ENCODE data around the gene SLC44A1.
A peak's percentile ranks its signal among the peaks of the same experiment; 100 is the strongest.

The SLC44A1 gene

GRCh38 chr9:105244003-105244733 is at the start of gene SLC44A1:
Gene SLC44A1, plus strand, starts transcription at chr9:105244651. Its CDS starts 218 bp downstream, at chr9:105244869.
- DNase-seq: peak; percentile 93 to 95

- DNase-seq: no peak
Measured at GRCh38 chr9:105195259-105195658, 49.2 kb upstream of the SLC44A1 start.

GRCh38 chr9:105198023-105198422 is 46.4 kb upstream of the SLC44A1 start:
- DNase-seq: no peak

GRCh38 chr9:105198865-105199264 is 45.6 kb upstream of the SLC44A1 start:
- DNase-seq: no peak

GRCh38 chr9:105204416-105204815 is 40.0 kb upstream of the SLC44A1 start:
- DNase-seq: no peak

- no peak for DNase-seq
Measured at GRCh38 chr9:105205787-105206495, 38.5 kb upstream of the SLC44A1 start.

GRCh38 chr9:105206496-105206820 is 38.0 kb upstream of the SLC44A1 start:
- no peak for DNase-seq

- DNase-seq: no peak
Measured at GRCh38 chr9:105206821-105207699, 37.4 kb upstream of the SLC44A1 start.

- DNase-seq: no peak
Measured at GRCh38 chr9:105216440-105217178, 27.8 kb upstream of the SLC44A1 start.

- no peak for DNase-seq
Measured at GRCh38 chr9:105218673-105219072, 25.8 kb upstream of the SLC44A1 start.

GRCh38 chr9:105219291-105219805 is 25.1 kb upstream of the SLC44A1 start:
- no peak for DNase-seq

- no peak for DNase-seq
Measured at GRCh38 chr9:105220451-105220850, 24.0 kb upstream of the SLC44A1 start.

- DNase-seq: no peak
Measured at GRCh38 chr9:105223544-105224140, 20.8 kb upstream of the SLC44A1 start.

GRCh38 chr9:105226055-105226454 is 18.4 kb upstream of the SLC44A1 start:
- no peak for DNase-seq

GRCh38 chr9:105232207-105232606 is 12.2 kb upstream of the SLC44A1 start:
- DNase-seq: no peak

GRCh38 chr9:105233873-105234272 is 10.6 kb upstream of the SLC44A1 start:
- DNase-seq: no peak

- no peak for DNase-seq
Measured at GRCh38 chr9:105236261-105236660, 8.2 kb upstream of the SLC44A1 start.

GRCh38 chr9:105237246-105237645 is 7.2 kb upstream of the SLC44A1 start:
- no peak for DNase-seq

GRCh38 chr9:105238302-105238701 is 6.1 kb upstream of the SLC44A1 start:
- DNase-seq: no peak

- no peak for DNase-seq
Measured at GRCh38 chr9:105241356-105242043, 3.0 kb upstream of the SLC44A1 start.

- DNase-seq: no peak
Measured at GRCh38 chr9:105242062-105242461, 2.4 kb upstream of the SLC44A1 start.

GRCh38 chr9:105242557-105242956 is 1.9 kb upstream of the SLC44A1 start:
- DNase-seq: no peak
